CD4-positive, alpha-beta T cell treated with Interleukin-21 for 1 hour (primary cell): ENCODE results near the gene MRPS18A.
"Not testable (repeated sequence)": the region's sequence is repeated elsewhere in the genome, so short reads cannot be mapped to it uniquely, and the experiment has no call there.

Experiments
- DNase-seq: peaks from one replicate; pipeline ENCODE4 v3.0.0-alpha.2; 2020

Gene MRPS18A

DNA sequence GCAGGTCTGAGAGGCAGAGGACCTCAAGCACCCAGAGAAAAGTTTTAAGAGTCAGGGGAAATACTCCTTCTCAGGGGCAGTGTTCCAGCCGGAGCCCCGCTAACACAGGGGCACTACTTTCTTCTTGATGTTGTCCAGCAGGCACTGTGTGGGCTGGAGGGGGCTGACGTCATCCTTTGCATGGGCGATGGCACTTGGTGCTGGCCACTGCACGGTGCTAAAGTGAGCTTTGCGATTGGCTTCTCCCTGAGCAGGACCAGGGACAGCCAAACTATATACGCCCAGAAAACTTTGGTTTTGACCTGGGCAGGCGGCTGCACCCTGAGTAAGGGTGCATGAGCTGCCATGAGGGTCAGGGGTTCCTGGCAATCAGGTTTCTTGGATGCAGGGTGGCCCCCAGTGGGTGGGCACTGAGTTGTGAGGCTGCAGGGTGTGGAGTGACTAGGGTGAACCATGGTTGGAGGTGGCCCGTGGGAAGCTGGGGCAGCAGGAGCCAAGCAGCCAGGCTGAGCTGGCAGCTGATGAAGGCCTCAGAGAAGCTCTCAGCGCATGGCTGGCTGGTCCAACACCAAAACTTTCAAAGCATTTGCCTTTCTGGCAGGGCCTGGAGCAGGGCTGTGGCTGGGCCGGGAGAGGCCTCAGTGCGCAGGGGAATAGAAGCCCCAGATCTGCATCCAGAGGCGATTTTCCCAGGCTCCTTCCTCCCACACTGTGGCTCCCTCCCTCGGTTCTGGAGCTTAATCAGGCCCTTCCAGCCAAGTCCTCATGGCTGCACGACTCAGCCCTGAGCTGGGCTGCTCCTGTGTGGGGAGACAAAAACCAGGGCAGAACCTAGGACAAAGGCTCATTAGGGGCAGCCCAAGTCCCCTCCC is 18.3 kb downstream of the MRPS18A start:
- DNase-seq, result no peak

DNA sequence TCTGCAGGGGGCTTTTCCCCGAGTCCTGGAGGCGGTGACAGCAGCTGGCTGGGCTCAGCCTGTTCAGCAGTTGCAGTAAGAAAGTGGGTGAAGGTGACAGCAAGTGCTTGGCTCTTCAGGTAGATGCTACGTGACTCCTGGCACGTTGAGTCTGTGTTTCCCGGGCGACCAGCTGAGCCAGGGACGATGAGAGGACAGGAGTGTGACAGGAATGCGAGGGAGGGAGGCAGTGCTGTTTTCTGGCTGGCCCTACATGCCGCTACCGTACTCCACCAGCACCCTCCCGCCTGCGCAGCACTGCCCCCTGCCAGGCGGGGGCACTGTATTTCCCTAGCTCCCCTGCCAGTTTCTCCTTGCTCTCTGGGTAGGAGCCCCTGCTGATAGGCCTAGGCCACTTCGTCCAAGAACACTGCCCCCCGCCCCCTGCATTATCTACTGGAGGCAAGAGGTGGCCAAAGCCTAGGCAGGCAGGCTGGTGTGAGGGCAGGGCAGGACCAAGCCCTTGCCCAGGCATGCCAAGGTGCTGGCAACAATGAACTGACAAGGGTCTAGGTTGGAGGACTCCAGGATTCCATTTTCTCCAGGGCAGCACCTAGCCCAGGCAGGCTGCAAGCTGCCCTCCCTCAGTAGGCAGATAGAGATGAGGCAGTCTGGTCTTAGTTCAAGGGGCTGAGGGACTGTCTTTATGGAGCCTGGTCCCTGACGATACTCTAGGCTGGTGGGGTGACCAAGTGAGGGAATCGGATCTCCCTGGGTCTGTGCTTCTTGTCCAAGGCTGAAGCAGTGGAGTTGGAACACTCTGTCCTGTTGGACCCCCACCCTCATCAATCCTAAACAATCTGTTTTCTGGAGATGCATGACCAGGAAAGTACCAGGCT is 19.2 kb downstream of the MRPS18A start:
- peak; percentile 33 for DNase-seq

- DNase-seq, result peak; percentile 77
Measured at GRCh38 chr6:43667245-43668150, 20.1 kb downstream of the MRPS18A start.

DNA sequence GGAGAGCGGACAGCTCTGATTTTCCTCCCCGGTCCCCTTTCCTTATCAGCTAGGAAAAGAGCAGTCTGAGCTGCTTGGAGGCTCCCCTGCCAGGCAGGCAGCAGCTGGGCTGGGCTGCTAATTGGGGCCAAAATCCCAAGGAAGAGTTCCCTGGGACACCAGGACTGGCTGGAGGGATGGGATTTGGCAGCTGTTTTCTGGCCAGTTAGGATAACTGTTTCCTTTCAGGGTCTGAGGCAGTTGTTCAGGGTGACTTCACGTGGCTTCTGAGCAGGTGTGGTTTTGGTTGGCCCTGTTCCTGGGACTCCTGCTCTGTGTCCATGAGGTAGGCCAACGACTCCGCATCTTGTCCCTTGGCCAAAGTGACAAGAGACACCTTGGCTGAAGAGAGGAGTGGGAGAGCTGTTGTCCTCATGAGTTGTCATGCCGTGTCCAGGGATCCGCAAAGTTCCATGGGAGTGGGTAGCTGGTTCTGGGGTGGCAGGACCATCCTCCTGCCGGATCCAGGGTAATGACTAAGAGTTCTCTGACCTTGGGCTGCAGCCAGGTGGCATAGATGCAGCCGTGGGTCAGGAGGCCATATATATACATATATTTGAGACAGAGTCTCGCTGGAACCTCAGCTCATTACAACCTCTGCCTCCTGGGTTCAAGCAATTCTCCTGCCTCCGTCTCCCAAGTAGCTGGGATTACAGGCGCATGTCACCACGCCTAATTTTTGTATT is 21.2 kb downstream of the MRPS18A start:
- no peak for DNase-seq

DNA sequence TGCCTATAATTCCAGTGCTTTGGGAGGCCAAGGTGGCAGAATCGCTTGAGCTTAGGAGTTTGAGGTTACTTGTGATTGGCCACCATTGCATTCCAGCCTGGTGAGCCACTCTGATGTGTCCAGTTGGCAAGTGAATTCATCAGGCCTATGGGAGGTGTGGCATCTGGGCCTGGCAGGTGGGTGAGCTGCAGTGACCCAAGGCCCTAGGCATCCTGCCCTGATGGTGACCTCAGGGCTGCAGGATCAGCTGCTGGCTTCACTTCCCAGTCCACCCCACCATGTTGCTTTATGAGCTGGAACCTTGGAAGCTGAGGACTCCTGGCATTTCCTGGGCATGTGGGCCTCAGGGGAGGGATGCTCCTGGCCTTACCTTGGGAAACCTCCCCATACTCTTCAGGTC is 22.2 kb downstream of the MRPS18A start:
- no peak for DNase-seq

- DNase-seq, result not testable (repeated sequence)
Measured at GRCh38 chr6:43662948-43663347, 24.6 kb downstream of the MRPS18A start.

DNA sequence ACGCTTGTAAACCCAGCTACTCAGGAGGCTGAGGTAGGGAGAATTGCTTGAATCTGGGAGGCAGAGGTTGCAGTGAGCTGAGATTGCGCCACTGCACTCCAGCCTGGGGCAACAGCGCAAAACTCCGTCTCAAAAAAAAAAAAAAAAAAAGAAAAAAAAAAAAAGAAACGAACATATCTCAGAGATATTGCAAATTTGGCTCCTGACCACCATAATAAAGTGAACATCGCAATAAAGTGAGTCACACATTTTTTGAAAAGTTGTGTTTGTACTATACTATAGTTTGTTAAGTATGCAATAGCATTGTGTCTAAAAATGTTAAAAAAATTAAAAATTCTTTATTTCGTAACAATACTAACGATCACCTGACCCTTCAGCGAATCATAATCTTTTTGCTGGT is 29.4 kb downstream of the MRPS18A start:
- no peak for DNase-seq

DNA sequence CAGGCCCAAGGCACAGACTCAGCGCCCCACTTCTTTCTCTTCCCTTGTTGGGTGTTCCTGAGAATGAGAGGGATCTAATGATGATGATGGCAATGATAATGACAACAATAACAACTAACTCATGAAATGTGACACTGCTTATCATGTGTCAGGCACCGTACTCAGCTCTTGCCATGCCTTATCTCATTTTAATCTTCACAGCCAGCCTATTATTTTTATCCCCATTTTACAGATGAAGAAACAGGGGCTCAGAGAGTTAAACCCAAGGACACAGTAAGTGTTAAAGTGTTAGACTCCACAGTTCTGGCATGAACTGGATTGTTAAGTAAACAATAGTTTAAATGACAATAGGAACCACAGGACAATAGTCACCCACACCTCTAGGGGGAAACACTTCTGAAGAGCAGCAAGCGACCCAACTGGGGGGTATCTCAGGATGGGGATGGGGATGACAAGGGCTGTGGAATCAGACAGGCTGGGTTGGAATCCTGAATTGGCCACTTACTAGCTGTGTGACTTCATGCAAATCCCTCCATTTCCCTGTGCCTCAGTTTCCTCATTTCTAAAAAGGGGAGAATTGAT is 30.3 kb downstream of the MRPS18A start:
- no peak for DNase-seq

- DNase-seq, result not testable (repeated sequence)
Measured at GRCh38 chr6:43652822-43653221, 34.8 kb downstream of the MRPS18A start.

GRCh38 chr6:43648248-43648647 is 39.3 kb downstream of the MRPS18A start:
- no peak for DNase-seq

DNA sequence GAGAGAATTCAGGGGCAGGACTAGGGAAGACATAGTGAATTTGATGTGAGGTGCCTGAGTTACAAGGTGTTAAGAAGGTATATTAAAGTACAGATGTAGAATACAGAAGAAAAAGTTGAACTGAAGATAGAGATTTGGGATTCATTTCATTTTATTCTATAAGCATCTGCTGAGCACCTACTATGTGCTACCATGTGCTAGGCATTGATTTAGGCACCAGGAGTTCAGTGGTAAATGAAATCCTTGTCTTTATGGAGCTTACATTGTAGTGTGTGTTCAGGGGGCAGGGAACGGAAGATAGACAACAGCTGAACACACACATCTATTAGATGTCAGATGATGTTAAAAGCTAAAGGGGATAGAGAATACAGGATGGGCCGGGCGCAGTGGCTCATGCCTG is 40.0 kb downstream of the MRPS18A start:
- no peak for DNase-seq

DNA sequence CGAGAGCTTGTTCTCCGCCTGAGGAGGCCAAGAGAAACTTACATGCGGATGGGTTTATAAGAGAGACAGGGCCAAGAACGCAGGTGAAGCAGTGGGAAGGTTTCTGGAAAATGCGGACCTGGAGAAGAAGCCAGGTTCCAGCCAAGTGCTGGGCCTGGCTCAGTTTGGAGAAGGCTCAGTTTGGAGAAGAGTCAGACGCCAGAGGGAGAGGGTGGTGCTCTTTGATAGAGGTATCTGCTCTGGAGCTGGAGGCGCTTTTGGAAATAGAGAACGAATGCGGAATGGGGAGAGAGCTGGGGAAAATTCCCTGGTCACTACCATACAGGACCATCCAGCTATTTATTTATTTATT is 42.0 kb downstream of the MRPS18A start:
- DNase-seq, result no peak

DNA sequence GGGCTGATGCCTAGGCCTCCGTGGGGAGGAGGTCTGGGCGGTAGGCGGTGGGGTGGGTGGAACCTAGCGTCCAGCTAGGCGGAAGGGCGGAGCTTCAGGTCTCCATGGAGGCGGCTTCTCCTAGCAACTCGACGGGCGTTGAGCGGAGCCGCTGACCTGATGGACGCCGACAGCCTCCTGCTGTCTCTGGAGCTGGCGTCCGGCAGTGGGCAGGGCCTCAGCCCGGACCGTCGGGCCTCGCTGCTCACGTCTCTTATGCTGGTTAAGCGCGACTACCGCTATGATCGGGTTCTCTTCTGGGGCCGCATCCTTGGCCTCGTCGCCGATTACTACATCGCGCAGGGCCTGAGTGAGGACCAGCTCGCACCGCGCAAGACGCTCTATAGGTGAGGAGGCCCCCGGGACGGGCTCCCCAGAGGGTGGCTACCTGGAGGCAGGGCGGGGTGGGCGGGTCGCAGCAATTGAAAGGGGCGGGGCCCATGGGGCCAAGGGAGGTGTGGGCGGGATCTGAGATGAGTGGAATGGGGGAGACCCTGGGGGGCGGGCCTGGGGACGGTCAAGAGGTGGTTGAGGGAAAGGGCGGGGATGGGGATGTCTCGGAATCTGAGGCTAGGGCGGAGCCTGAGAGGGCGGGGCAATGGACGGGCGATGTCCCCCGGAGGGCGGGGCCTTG is 42.5 kb downstream of the MRPS18A start, which contains the start of gene RSPH9:
Gene RSPH9, plus strand, starts transcription at position 97 of the 673 bp plus-strand sequence. Its CDS starts 63 bp downstream, at position 160.
- peak; percentile 76 for DNase-seq

- no peak for DNase-seq
Measured at GRCh38 chr6:43639984-43640800, 47.4 kb downstream of the MRPS18A start.

GRCh38 chr6:43636308-43636659 is 51.3 kb downstream of the MRPS18A start:
- peak; percentile 22 for DNase-seq

DNA sequence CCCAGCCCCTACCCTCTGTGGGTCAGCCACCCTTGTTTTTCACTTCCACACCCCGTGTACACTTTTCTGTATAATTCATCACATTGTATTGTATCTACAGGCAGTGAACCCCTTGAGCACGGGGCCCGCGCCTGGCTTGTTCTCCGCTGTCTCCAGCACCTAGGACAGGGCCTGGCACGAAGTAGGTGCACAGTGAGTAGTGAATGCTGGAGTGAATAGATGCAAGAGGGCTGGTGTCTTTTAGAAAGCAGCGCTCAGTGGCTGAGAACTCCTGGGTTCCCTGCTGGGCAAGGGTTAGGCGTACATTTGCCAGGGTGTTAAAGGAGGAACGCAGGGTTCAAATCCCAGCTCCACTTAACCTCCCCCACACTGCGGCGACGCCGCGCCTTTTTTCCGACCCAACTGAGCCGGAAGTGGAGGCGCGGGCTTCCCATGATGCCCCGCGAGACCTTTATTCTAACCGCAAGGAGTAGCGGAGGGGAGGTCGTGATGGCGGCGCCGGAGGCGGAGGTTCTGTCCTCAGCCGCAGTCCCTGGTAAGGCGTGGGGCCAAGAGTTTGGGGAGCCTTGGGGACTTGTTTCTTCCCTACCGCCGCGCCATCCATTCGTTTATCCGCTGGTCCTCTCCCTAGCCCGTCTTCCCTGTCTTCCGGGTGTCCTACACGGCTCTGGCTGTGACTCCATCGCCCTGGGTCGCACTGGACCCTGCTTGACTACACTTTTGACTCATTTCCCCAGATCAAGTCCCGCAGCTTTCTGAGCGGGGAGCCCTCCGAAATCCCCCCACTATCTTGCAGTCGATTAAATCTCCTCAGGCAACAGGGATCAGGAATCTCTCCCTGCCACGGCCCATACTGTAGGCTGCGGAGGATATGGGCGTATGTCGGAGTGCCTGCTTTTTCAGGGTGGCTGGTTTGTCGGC is 51.9 kb downstream of the MRPS18A start, which contains the start of gene MAD2L1BP:
Gene MAD2L1BP, plus strand, starts transcription at position 454 of the 921 bp plus-strand sequence. Its CDS starts 36 bp downstream, at position 490.
- peak; percentile 83 for DNase-seq

DNA sequence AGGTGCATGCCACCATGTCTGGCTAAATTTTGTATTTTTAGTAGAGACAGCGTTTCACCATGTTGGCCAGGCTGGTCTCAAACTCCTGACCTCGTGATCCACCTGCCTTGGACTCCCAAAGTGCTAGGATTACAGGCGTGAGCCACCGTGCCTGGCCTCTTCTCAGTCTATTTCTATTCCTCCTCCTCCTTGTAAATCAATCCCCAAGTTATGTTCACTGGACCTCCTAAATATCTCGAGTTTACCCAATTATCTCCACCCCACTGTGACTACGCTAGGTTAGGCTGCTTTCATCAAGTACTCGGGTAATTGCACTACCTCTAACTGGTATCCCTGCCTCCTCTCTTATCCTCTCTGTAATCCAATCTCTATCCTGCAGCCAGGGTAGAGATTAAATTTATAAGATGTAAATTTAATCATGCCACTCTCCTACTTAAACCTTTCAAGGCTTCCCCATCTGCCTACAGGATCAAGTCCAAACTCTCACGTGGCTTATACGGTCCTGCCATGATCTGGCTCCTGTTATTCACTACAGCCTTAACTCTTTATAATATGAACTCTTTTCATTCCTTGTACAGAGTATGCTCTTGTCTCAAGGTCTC is 52.8 kb downstream of the MRPS18A start:
- no peak for DNase-seq

DNA sequence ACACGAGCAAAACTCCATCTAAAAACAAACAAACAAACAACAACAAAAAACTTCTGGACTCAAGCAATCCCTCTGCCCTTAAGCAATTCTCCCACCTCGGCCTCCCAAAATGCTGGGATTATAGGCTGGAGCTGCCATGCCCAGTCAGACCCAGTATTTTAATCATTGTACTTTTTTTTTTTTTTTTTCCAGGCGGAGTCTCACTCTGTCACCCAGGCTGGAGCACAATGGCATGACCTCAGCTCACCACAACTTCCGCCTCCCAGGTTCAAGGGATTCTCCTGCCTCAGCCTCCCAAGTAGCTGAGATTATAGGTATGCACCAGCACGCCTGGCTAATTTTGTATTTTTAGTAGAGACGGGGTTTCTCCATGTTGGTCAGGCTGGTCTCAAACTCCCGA is 54.6 kb downstream of the MRPS18A start:
- not testable (repeated sequence) for DNase-seq
